IgD-negative memory B cell (primary cell): ENCODE measurements around the gene CTF1. TPM values are rescaled to one million over a fixed set of nuclear protein-coding genes. Genes with fewer than 3 reads are reported as not detected.
"Not testable (repeated sequence)": the region's sequence is repeated elsewhere in the genome, so short reads cannot be mapped to it uniquely, and the experiment has no call there.

Experiments
- H3K27ac Mint-ChIP-seq, 3 donors: one replicate each; pipeline ENCODE4 v1.8.0; 2020 to 2022; ENCODE audit warnings: mild to moderate bottlenecking in 3 of 3, mixed read lengths in 3 of 3, moderate library complexity in 1 of 3
- H3K27me3 Mint-ChIP-seq: one replicate; pipeline ENCODE4 v1.8.0; 2021; ENCODE audit warnings: mixed read lengths
- H3K36me3 Mint-ChIP-seq: one replicate; pipeline ENCODE4 v1.8.0; 2020; ENCODE audit warnings: mild to moderate bottlenecking, mixed read lengths
- H3K4me1 Mint-ChIP-seq, 3 donors: one replicate each; pipeline ENCODE4 v1.8.0; 2020 to 2022; ENCODE audit warnings: mixed read lengths in 3 of 3, mild to moderate bottlenecking in 1 of 3
- H3K4me3 Mint-ChIP-seq, 4 donors: one replicate each; pipeline ENCODE4 v1.8.0; 2020 to 2022; ENCODE audit warnings: mild to moderate bottlenecking in 4 of 4, mixed read lengths in 4 of 4, moderate library complexity in 3 of 4
- H3K9me3 Mint-ChIP-seq, 3 donors: one replicate each; pipeline ENCODE4 v1.8.0; 2020 to 2021; ENCODE audit warnings: mixed read lengths in 3 of 3, mild to moderate bottlenecking in 1 of 3
- polyA plus RNA-seq: library from polyadenylated mRNA; unstranded; fragments of 300-500 nt; fragmentation: Illumina TruSeq; gene quantifications from one replicate; pipeline ENCODE4 v1.2.3, GENCODE V29; 2021

CTF1 gene
- polyA plus RNA-seq, result not detected

DNA sequence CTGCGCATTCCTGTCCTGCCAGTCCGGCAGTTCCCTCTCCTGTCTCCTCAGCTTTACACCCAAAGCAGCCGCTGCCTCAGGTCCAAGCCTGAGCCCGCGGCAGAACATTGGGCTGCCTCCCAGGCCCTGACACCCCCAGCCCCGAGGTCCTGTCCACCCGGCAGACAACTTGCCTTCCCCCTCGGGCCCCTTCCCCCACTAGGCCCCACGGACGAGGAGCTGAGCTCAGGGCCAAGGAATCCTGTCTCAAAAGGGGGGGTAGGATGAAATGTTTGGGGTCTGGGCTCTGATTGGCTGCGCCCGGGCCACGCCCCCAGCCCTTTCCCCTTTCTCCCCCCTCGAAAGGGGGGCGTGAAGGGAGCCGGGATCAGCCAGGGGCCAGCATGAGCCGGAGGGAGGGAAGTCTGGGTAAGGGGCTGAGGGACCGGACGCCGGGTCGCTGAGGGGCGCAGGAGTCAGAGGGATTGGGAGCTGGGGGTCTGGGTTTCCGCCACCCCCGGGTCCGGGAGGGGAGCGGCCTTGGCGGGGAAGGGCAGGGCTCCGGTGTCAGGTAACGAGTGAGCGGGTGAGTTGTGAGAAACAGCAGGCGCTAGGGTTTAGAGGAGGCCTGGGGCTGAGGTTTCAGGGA is at the start of gene CTF1:
CTF1 (plus strand) TSS at position 354 of the 628 bp plus-strand sequence; CDS start at position 384, 30 bp downstream.
- H3K36me3 Mint-ChIP-seq, result no peaks in the 10 kb centered on the region
- no peaks in the 10 kb centered on the region for H3K27me3 Mint-ChIP-seq
- H3K4me3 Mint-ChIP-seq, result peak within 1 kb of the TSS; percentile 65 to 94 (median 76)
- H3K9me3 Mint-ChIP-seq, result no peaks in the 10 kb centered on the region
- peaks cover 18 to 27% (median 25%) of the 10 kb centered on the region in 3 donors for H3K4me1 Mint-ChIP-seq
- H3K27ac Mint-ChIP-seq, result peak within 1 kb of the TSS; percentile 96

DNA sequence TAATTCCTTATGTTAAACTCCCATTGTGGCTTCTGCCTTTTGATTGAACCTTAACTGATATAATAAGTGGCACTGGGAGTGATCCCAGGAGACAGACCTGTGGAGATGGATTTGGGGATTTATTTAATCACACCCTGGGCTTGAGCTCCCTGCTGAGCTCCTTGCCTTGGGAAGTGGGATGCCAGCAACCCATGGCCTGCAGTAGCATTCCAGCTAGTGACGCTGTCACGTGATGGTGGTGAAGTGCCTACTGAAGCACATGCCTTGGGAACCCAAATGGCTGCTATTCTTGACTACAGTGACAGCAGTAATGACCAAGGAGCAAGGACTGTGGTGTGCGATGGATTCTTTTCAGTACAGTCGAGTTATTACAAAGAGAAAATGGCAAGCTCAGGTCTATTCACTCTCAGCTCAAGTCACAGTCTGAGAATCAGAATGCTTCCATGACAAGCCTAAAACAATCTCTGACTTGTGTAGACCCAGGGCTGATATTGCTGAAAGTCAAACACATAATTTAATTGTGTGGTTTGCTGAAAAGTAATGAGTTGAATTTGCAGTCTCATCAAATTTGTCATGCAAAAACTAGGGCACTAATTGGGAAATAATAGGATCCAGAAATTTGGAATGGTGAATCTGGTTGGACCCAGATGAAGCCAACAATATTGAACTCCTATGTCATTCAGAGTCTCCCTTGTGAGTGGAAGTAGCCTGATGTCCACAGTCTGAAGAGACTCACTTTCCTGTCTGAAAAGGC is 49.6 kb upstream of the CTF1 start:
- H3K36me3 Mint-ChIP-seq, result peaks cover 1% of the 10 kb centered on the region

GRCh38 chr16:30850246-30850645 is 46.2 kb upstream of the CTF1 start:
- Mint-ChIP-seq H3K4me3 (no peak overlapping the region), H3K4me1 (peaks cover 0 to 2% (median 0%) of the 10 kb centered on the region in 3 donors), H3K27me3 (no peaks in the 10 kb centered on the region), H3K27ac (no peak overlapping the region), H3K36me3 (peaks cover 3% of the 10 kb centered on the region), H3K9me3 (no peaks in the 10 kb centered on the region)

More for the DNA sequence above, 49.6 kb upstream of the CTF1 start:
- H3K4me3 Mint-ChIP-seq, result no peak overlapping the region
- no peaks in the 10 kb centered on the region for H3K27me3 Mint-ChIP-seq
- H3K4me1 Mint-ChIP-seq, result peaks cover 0 to 8% (median 4%) of the 10 kb centered on the region in 3 donors
- peak overlapping the region in 1 of 3 donors; percentile 39 for H3K27ac Mint-ChIP-seq
- H3K9me3 Mint-ChIP-seq, result peaks cover 0 to 2% (median 2%) of the 10 kb centered on the region in 3 donors

DNA sequence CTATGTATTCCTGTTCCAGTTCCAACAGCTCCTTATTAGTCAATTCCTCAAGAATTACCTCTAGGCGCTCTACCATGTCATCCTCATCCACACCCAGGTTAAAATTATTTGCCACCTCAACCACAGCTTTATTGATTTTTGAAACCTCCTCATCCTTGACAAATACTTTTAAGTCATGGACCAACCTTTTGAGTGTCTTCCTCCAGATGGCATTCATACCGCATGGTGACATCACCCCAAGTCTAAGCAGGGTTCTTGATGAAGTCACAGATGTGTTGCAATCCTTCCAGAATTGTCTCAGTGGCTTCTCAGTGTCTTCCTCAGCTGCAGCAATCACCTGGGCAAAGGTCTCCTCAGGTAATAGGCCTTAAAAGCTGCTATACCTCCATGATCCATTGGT is 42.7 kb upstream of the CTF1 start:
- H3K4me3 Mint-ChIP-seq, result no peak overlapping the region

GRCh38 chr16:30858111-30858495 is 38.3 kb upstream of the CTF1 start:
- Mint-ChIP-seq H3K27me3 (no peaks in the 10 kb centered on the region), H3K36me3 (peaks cover 4% of the 10 kb centered on the region), H3K27ac (no peak overlapping the region), H3K9me3 (no peaks in the 10 kb centered on the region), H3K4me3 (no peak overlapping the region), H3K4me1 (peaks cover 0 to 2% (median 0%) of the 10 kb centered on the region in 3 donors)

More for the DNA sequence above, 42.7 kb upstream of the CTF1 start:
- Mint-ChIP-seq H3K36me3 (peaks cover 4% of the 10 kb centered on the region), H3K4me1 (peaks cover 0 to 2% (median 0%) of the 10 kb centered on the region in 3 donors), H3K9me3 (no peaks in the 10 kb centered on the region), H3K27ac (peak overlapping the region in 1 of 3 donors; percentile 47), H3K27me3 (no peaks in the 10 kb centered on the region)

DNA sequence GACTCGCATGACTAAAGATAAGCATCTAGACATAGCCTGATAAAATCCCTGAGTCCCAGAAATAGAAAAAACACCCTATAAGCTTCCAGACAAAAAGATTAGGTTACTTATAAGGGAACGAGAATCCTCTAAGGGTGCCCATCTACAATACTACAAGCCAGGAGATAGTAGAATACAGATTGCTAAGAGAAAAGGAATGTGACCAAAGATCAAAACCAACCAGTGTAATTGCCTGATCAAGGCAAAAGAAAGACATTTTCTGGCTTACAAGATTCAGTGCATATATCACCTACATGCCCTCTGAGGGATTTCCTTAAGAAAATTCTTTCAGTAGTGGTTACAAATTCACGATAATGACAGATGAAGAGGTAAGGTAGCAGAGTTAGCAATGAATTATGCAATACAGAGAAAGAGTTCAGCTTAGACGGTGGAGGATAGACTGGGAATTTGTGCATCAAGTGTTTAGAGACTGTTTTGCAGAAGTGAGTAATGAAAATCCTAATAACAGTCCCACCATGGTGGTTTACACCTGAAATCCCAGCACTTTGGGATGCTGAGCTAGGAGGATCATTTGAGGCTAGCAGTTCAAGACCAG is 37.5 kb upstream of the CTF1 start:
- no peaks in the 10 kb centered on the region for H3K9me3 Mint-ChIP-seq
- no peaks in the 10 kb centered on the region for H3K4me1 Mint-ChIP-seq
- H3K4me3 Mint-ChIP-seq, result no peak overlapping the region
- H3K27me3 Mint-ChIP-seq, result no peaks in the 10 kb centered on the region
- H3K27ac Mint-ChIP-seq, result no peak overlapping the region
- peaks cover 1% of the 10 kb centered on the region for H3K36me3 Mint-ChIP-seq

- not testable (repeated sequence) for H3K4me3 Mint-ChIP-seq, H3K27me3 Mint-ChIP-seq, H3K9me3 Mint-ChIP-seq, H3K4me1 Mint-ChIP-seq, H3K36me3 Mint-ChIP-seq
- peak overlapping the region in 1 of 3 donors; percentile 8 for H3K27ac Mint-ChIP-seq
Observed at GRCh38 chr16:30860729-30861128, 35.7 kb upstream of the CTF1 start.

DNA sequence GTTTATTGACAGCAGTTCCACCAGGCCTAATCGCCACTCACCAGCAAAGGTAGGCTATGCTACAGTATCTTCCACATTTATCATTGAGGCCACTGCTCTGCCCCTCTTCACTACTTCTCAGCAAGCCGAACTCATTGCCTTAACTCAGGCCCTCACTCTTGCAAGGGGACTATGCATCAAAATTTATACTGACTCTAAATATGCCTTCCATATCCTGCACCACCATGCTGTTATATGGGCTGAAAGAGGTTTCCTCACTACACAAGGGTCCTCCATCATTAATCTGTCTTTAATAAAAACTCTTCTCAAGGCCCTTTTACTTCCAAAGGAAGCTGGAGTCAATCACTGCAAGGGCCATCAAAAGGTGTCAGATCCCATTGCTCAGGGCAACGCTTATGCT is 33.2 kb upstream of the CTF1 start:
- H3K4me1 Mint-ChIP-seq, H3K4me3 Mint-ChIP-seq, H3K27ac Mint-ChIP-seq, H3K9me3 Mint-ChIP-seq, H3K27me3 Mint-ChIP-seq, H3K36me3 Mint-ChIP-seq: not testable (repeated sequence)

DNA sequence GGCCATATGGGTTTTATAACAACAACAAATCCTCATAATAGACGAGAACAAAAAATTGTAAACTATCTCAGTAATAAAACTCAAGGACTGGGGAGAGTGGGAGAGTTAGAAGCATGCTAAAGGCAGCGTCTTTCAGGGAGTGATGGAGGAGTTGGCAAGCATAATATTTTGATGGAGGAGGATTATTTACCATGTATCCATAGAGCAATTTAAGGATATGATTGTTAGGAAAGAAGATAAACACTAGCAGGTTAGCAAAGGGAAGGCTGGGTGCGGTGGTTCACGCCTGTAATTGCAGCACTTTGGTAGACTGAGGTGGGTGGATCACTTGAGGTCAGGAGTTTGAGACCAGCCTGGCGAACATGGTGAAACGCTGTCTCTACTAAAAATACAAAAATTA is 30.4 kb upstream of the CTF1 start:
- H3K27ac Mint-ChIP-seq, result peak overlapping the region in 1 of 3 donors; percentile 15
- H3K4me1 Mint-ChIP-seq, result peaks cover 0 to 5% (median 2%) of the 10 kb centered on the region in 3 donors
- H3K27me3 Mint-ChIP-seq, result no peaks in the 10 kb centered on the region
- H3K36me3 Mint-ChIP-seq, result no peaks in the 10 kb centered on the region
- no peak overlapping the region for H3K4me3 Mint-ChIP-seq
- no peaks in the 10 kb centered on the region for H3K9me3 Mint-ChIP-seq

DNA sequence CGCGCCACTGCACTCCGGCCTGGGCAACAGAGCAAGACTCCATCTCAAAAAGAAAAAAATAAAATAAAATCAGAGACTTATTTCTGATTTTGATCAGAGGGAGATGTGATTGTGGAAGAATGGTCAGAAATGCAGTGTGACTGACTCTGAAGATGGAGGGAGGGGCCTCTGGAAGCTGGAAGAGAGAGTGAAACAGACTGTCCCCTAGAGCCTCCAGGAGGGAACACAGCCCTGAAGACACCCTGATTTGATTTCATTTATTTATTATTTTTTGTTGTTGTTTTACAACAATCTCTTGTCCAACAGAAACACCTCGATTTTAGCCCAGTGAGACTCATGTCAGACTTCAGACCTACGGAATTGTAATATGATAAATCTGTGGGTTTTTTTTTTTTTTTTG is 28.7 kb upstream of the CTF1 start:
- H3K27me3 Mint-ChIP-seq, result no peaks in the 10 kb centered on the region
- no peak overlapping the region for H3K27ac Mint-ChIP-seq
- no peak overlapping the region for H3K4me3 Mint-ChIP-seq
- no peaks in the 10 kb centered on the region for H3K9me3 Mint-ChIP-seq
- no peaks in the 10 kb centered on the region for H3K36me3 Mint-ChIP-seq
- H3K4me1 Mint-ChIP-seq, result peaks cover 0 to 5% (median 2%) of the 10 kb centered on the region in 3 donors

- Mint-ChIP-seq H3K9me3 (no peaks in the 10 kb centered on the region), H3K36me3 (peaks cover 3% of the 10 kb centered on the region), H3K4me1 (peaks cover 0 to 17% (median 15%) of the 10 kb centered on the region in 3 donors), H3K4me3 (peak overlapping the region in 2 of 4 donors; percentile 22 to 75), H3K27ac (peak overlapping the region in 2 of 3 donors; percentile 16 to 32), H3K27me3 (no peaks in the 10 kb centered on the region)
Observed at GRCh38 chr16:30870904-30871303, 25.5 kb upstream of the CTF1 start.

DNA sequence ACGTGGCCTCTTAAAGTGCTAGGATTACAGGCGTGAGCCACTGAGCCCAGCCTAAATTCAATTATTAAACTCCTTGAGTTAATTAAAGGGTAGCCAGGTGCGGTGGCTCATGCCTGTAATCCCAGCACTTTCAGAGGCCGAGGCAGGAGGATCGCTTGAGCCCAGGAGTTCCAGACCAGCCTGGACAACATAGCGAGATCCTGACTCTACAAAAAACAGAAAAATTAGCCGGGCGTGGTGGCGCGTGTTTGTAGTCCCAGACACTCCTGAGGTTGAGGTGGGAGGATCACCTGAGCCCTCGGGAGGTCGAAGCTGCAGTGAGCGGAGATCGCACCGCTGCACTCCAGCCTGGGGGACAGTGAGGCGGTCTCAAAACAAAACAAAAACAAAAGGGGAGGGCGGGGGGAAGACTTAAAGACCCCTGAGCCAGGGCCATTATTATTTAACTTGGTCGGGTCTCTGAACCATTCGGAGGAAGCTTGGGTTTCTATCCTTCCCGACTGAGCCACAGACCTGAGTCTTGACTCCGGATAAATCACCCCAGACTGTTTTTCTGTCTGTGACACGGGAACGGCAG is 22.1 kb upstream of the CTF1 start:
- Mint-ChIP-seq H3K27me3 (no peaks in the 10 kb centered on the region), H3K36me3 (peaks cover 3% of the 10 kb centered on the region), H3K4me3 (peak overlapping the region; percentile 57 to 98 (median 95)), H3K9me3 (no peaks in the 10 kb centered on the region), H3K4me1 (peaks cover 6 to 24% (median 21%) of the 10 kb centered on the region in 3 donors), H3K27ac (peak overlapping the region; percentile 23 to 98 (median 97))

GRCh38 chr16:30874821-30875717 is 21.3 kb upstream of the CTF1 start:
- Mint-ChIP-seq H3K27ac (peak overlapping the region; percentile 23 to 98 (median 97)), H3K9me3 (no peaks in the 10 kb centered on the region), H3K36me3 (peaks cover 3% of the 10 kb centered on the region), H3K27me3 (no peaks in the 10 kb centered on the region), H3K4me1 (peaks cover 6 to 24% (median 21%) of the 10 kb centered on the region in 3 donors), H3K4me3 (peak overlapping the region; percentile 57 to 98 (median 95))
